Breast epithelium (tissue), 4 donors: Measurements from ENCODE around the gene RNF112. TPM values are rescaled to one million over a fixed set of nuclear protein-coding genes. Genes with fewer than 3 reads are reported as not detected.

ENCODE experiments used
- DNase-seq, 2 donors: peaks; one replicate each; pipeline ENCODE4 v3.0.0-alpha.2; 2019; ENCODE audit warnings: low spot score in 2 of 2
- H3K27ac ChIP-seq, 2 donors: fragments of 200-600 bp; sonication (generic) in 1 of 2; one replicate each; pipeline ENCODE4 v1.5.1; 2016 to 2019; ENCODE audit warnings: mild to moderate bottlenecking in 1 of 2
- H3K27me3 ChIP-seq, 2 donors: fragments of 200-600 bp; sonication (generic) in 1 of 2; one replicate each; pipeline versions ENCODE4 v1.5.1 to v1.6.0; 2017 to 2019; ENCODE audit warnings: control low read depth in 1 of 2, mild to moderate bottlenecking in 1 of 2
- H3K36me3 ChIP-seq: fragments of 200-600 bp; one replicate; pipeline ENCODE4 v1.5.1; 2019
- H3K4me1 ChIP-seq, 2 donors: fragments of 200-600 bp; sonication (generic); one replicate each; pipeline ENCODE4 v1.5.1; 2016 to 2019; ENCODE audit warnings: control low read depth in 1 of 2
- H3K4me3 ChIP-seq, 3 donors: fragments of 200-600 bp; sonication (generic); 1 replicate in 2 of 3; 2 replicates in 1 of 3; pipeline ENCODE4 v1.5.1; 2016 to 2019; ENCODE audit warnings: mild to moderate bottlenecking in 3 of 3, moderate library complexity in 2 of 3
- H3K9me3 ChIP-seq, 2 donors: fragments of 200-600 bp; sonication (generic) in 1 of 2; one replicate each; pipeline ENCODE4 v1.5.1; 2016 to 2019; ENCODE audit warnings: control low read depth in 1 of 2
- CTCF ChIP-seq, 3 donors: fragments of 450-650 bp; IDR thresholded peaks; one replicate each; pipeline ENCODE4 v1.5.1; 2016 to 2017; ENCODE audit warnings: antibody characterized with exemption in 3 of 3, mild to moderate bottlenecking in 3 of 3, moderate library complexity in 3 of 3
- POLR2A ChIP-seq: fragments of 450-650 bp; IDR thresholded peaks from one replicate; pipeline ENCODE4 v1.6.1; 2016; ENCODE audit warnings: antibody characterized with exemption, mild to moderate bottlenecking, moderate library complexity
- POLR2AphosphoS5 ChIP-seq, 3 donors: sonication (generic); formaldehyde crosslinking; IDR thresholded peaks; one replicate each; pipeline ENCODE4 v1.6.1; 2017; ENCODE audit warnings: antibody characterized with exemption in 3 of 3
- intact Hi-C: fragments of 100-400 bp; cut with DNase I; formaldehyde crosslinking; loops from one replicate; pipeline ENCODE4 v1.15.1; 2023; ENCODE audit warnings: low total_unique reads
- total RNA-seq, 3 donors: library from RNA; depleted of rRNA; stranded (reverse); fragments of >200 nt; gene quantifications; one replicate each; pipeline ENCODE4 v1.1.0, GENCODE V29; 2016

RNF112 gene
- total RNA-seq, 3 donors from 2014 or later, result 0.96 to 2.9 (median 2.3) TPM

- Histone ChIP-seq H3K4me3 (no peak overlapping the region), H3K27me3 (no peaks in the 10 kb centered on the region), H3K9me3 (no peaks in the 10 kb centered on the region), H3K4me1 (peaks cover 17 to 28% of the 10 kb centered on the region in 2 donors), H3K27ac (peak overlapping the region; percentile 90 to 98), H3K36me3 (no peaks in the 10 kb centered on the region)
- intact Hi-C loops, result no loop called here
- no peak for TF ChIP-seq POLR2AphosphoS5 (IDR thresholded peaks at IDR 0.05)
- TF ChIP-seq POLR2A, result no peak
- TF ChIP-seq CTCF (IDR thresholded peaks at IDR 0.05), result no peak
- DNase-seq, result no peak
Observed at GRCh38 chr17:19388791-19389785, 21.9 kb upstream of the RNF112 start.

GRCh38 chr17:19390951-19391350 is 20.1 kb upstream of the RNF112 start:
- TF ChIP-seq CTCF (IDR thresholded peaks at IDR 0.05) (no peak), POLR2AphosphoS5 (IDR thresholded peaks at IDR 0.05) (no peak), POLR2A (no peak)
- Histone ChIP-seq H3K27me3 (no peaks in the 10 kb centered on the region), H3K4me3 (no peak overlapping the region), H3K4me1 (peaks cover 12 to 20% of the 10 kb centered on the region in 2 donors), H3K27ac (peak overlapping the region; percentile 29 to 62), H3K36me3 (no peaks in the 10 kb centered on the region), H3K9me3 (no peaks in the 10 kb centered on the region)
- intact Hi-C loops, result no loop called here
- DNase-seq, result no peak

GRCh38 chr17:19391432-19391831 is 19.6 kb upstream of the RNF112 start:
- intact Hi-C loops, result no loop called here
- TF ChIP-seq POLR2A (no peak), POLR2AphosphoS5 (IDR thresholded peaks at IDR 0.05) (no peak), CTCF (IDR thresholded peaks at IDR 0.05) (no peak)
- H3K36me3 ChIP-seq, result no peaks in the 10 kb centered on the region
- H3K4me3 ChIP-seq, result no peak overlapping the region
- H3K4me1 ChIP-seq, result peaks cover 9 to 19% of the 10 kb centered on the region in 2 donors
- peak in 1 of 2 donors; percentile 27 for DNase-seq
- peak overlapping the region in 1 of 2 donors; percentile 62 for H3K27ac ChIP-seq
- no peaks in the 10 kb centered on the region for H3K9me3 ChIP-seq
- H3K27me3 ChIP-seq, result no peaks in the 10 kb centered on the region

- intact Hi-C loops, result no loop called here
- H3K27ac ChIP-seq, result peak overlapping the region in 1 of 2 donors; percentile 16
- peaks cover 8 to 16% of the 10 kb centered on the region in 2 donors for H3K4me1 ChIP-seq
- no peak for TF ChIP-seq CTCF (IDR thresholded peaks at IDR 0.05)
- no peak for TF ChIP-seq POLR2A
- TF ChIP-seq POLR2AphosphoS5 (IDR thresholded peaks at IDR 0.05), result no peak
- no peaks in the 10 kb centered on the region for H3K27me3 ChIP-seq
- no peaks in the 10 kb centered on the region for H3K9me3 ChIP-seq
- H3K36me3 ChIP-seq, result no peaks in the 10 kb centered on the region
- peak in 1 of 2 donors; percentile 19 for DNase-seq
- H3K4me3 ChIP-seq, result no peak overlapping the region
Observed at GRCh38 chr17:19392303-19392702, 18.7 kb upstream of the RNF112 start.

GRCh38 chr17:19397556-19398041 is 13.4 kb upstream of the RNF112 start:
- intact Hi-C loops, result no loop called here
- Histone ChIP-seq H3K27me3 (no peaks in the 10 kb centered on the region), H3K4me1 (no peaks in the 10 kb centered on the region), H3K4me3 (no peak overlapping the region), H3K9me3 (no peaks in the 10 kb centered on the region), H3K27ac (peak overlapping the region; percentile 81 to 85), H3K36me3 (no peaks in the 10 kb centered on the region)
- peak in 1 of 2 donors; percentile 70 for DNase-seq
- TF ChIP-seq POLR2A (no peak), POLR2AphosphoS5 (IDR thresholded peaks at IDR 0.05) (no peak), CTCF (IDR thresholded peaks at IDR 0.05) (no peak)
